Measurements from ENCODE around the gene TGFB3.
"Not testable (repeated sequence)": the region's sequence is repeated elsewhere in the genome, so short reads cannot be mapped to it uniquely, and the experiment has no call there.

TGFB3 gene

GRCh38 chr14:75981426-75982265 lies at the start of gene TGFB3:
Gene TGFB3, minus strand, starts transcription at chr14:75981995. Its CDS starts 1,102 bp downstream, at chr14:75980893.
- no peak for FAIRE-seq

DNA sequence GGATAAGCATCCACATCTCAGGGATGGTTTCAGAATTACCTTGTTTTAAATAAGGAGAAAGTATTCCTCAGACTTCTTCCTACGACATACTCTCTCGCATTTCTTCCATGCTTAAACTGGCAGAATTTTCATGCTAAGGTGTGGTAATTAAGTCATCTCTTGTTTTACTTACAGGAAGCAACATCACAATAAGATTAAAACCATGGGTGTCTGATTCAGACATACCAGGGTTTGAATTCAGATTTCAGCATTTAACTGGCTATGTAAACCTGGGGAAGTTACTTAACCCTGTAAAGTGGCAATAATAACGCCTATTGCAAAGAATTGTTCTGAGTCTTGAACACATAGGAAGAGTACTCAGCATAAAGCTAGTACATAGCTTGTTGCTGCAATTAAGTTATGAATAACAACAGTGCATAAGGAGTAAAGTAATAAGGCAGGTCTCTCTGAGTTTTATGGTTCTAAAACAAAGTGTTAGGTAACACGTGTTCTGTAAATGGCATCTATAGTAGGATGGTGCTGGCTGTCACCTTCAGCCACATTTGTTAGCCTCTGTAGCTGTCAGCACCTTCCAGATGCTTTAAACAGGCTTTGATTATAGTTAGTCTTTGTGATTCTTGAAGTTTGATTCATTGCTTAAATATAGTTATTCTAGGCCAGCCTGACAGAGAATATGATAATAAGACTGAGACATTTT lies 42.6 kb upstream of the TGFB3 start:
- no peak for FAIRE-seq

DNA sequence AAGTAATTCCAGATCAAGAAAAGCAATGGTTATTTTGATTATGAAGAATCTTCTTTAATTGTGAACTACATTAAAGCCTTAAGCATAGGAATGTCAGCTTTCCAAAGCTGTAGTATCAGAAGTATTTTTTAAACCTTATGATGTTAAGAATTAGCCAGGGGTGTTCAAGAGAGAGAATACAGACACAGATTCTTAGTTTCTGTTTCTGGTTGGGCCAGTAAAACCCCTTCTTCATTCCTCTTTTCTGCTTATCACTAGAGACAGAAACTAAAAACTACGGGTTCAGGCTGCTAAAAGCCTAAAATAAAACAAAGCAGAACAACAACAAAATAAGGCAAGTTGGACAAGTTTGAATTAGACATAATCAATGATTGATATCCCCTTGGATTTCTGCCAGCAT lies 42.0 kb upstream of the TGFB3 start:
- FAIRE-seq = no peak

DNA sequence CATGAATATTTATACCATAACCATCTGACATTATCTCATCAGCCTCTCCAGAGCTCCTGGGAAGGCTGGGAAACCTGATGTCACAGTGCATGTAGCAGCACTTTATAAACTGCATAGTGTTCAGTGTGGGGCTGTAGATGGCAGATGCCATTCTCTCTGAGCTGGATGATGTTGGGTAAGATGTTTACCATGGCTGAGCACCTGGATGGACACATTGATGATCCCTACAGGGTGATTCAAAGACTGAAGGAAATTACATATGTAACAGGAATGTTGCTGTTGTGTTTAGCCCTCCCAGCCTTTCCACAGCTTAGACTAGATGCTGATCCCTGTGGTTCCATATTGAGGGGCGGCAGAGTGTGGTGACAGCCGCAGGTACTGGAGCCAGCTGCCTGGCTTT lies 41.2 kb upstream of the TGFB3 start:
- FAIRE-seq = no peak

- no peak for FAIRE-seq
Measured at GRCh38 chr14:76019676-76020075, 37.9 kb upstream of the TGFB3 start.

DNA sequence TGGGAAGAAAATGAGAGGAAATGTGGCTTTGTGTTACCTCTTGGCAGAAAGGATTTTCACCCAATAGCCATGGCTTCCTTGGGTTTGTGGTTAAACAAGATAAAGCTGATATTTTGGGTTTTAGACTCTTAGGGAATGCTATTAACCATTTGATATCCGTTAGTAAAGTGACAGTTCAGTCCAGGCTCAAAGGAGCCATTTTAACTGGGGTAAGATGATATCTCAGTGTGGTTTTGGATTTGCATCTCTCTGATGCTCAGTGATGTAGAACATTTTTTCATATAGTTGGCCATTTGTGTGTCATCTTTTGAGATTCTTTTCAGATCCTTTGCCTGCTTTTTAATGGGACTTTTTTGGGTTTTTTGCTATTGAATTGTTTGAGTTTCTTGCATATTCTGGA lies 33.9 kb upstream of the TGFB3 start:
- FAIRE-seq = no peak

- no peak for FAIRE-seq
Measured at GRCh38 chr14:76015191-76015590, 33.4 kb upstream of the TGFB3 start.

- FAIRE-seq = no peak
Measured at GRCh38 chr14:76012354-76012753, 30.6 kb upstream of the TGFB3 start.

- no peak for FAIRE-seq
Measured at GRCh38 chr14:76011930-76012329, 30.1 kb upstream of the TGFB3 start.

DNA sequence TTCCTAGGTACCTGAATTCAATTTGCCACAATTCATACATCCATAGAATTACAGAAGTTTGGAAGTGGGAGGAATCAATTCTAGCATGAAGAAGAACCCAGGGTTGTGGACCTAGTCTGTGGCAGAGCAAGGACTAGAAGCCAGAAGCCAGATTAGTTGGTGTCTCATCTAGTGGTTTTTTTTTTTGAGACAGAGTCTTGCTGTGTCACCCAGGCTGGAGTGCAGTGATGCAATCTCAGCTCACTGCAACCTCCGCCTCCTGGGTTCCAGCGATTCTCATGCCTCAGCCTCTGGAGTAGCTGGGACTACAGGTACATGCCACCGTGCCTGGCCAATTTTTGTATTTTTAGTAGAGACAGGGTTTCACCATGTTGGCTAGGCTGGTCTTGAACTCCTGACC lies 27.8 kb upstream of the TGFB3 start:
- not testable (repeated sequence) for FAIRE-seq

- FAIRE-seq = no peak
Measured at GRCh38 chr14:76007852-76008251, 26.1 kb upstream of the TGFB3 start.

- FAIRE-seq = no peak
Measured at GRCh38 chr14:76007379-76007778, 25.6 kb upstream of the TGFB3 start.

- no peak for FAIRE-seq
Measured at GRCh38 chr14:76006253-76006652, 24.5 kb upstream of the TGFB3 start.

DNA sequence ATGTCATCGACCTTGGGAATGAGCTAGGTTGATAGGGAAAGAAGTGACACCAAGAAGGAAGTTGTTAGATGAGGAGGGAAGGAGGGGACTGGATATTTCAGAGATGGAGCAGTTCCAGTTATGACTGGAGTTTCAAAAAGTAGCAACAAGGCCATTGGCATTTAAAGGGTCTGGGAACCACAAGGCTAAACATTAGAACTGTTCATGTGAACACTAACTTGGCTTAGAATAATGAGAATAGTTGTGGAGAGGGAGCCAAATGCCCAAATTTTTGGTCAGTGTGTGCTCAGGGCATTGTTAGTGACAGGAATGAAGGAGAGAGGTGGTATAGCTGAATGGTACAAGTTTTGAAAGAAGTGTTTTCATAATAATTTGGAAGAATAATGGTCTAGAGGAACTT lies 20.6 kb upstream of the TGFB3 start:
- FAIRE-seq = no peak

GRCh38 chr14:75999511-76000190 lies 17.9 kb upstream of the TGFB3 start:
- FAIRE-seq = no peak

- no peak for FAIRE-seq
Measured at GRCh38 chr14:75996488-75996887, 14.7 kb upstream of the TGFB3 start.

DNA sequence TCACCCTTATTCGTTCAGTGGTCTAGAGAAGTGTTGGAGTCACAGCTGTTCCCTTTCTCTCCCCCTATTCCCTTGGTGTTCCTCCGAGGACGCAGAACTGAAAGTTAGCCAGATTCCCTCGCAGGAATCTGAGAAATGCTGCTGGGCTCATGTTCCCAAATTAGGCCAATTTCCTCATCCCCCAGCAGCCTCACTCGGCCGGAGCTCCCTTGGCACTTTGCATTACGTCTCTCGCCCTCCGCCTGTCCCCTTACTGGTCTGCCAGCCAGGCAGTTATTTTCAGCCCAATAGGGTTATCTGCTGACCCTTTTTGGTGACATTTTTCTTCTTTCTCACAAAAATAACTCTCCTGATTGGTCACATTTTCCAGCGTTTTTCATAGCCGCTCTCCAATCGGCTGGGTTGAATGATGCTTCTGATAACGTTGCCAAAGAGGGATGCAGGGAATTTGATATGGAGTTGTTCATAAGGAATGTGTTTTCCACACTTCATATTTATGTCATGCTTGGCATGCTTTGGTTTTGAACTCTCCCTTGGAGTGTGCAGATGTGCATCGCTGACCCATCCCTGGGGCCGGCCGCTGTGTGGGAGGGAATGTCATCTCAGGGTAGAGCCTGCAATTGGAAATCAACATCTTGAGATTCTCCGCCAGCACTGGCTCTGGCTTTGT lies 13.7 kb upstream of the TGFB3 start:
- no peak for FAIRE-seq

DNA sequence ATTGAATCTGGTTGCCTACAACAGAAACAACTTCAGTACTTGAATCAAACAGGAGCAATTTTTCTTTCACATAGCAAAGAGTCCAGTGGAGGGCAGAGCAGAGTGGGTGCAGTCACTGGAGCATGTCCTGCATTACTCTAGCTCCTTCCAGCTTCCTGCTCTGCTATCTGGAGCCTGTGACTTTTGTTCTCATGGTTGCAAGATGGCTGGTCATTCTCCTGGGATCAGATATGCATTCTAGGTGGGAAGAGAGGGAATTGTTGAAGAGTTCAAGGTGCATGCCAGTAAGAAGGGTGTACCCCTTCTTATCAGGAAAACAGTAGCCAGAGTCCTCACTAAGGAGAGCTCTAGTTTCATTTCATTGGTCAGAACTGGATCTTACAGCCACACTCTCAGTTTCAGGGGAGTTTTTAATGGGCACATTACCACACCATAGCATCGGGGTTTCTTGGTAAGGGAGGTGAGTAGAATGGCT lies 11.8 kb upstream of the TGFB3 start:
- FAIRE-seq = no peak

GRCh38 chr14:75991753-75992152 lies 10.0 kb upstream of the TGFB3 start:
- FAIRE-seq = no peak

- FAIRE-seq = no peak
Measured at GRCh38 chr14:75990297-75990696, 8.5 kb upstream of the TGFB3 start.

DNA sequence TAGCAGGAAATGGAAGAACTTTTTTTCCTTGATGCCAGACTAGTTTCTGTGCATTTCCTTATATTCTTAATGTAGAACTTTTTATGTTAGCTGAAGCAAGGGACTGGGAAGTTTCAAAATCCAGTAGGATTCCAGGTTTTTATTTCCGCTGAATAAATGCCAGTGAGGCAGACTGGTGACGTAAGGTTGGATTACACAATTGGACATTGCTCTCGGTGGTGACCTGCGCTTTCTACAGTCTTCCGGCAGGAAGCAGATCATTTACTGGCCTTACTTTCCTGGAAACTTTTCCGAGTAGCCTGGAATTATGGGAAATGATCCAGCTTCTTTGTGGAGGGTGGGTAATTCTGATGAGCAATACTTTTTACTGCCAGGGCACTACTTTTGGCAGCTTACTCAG lies 7.3 kb upstream of the TGFB3 start:
- no peak for FAIRE-seq

DNA sequence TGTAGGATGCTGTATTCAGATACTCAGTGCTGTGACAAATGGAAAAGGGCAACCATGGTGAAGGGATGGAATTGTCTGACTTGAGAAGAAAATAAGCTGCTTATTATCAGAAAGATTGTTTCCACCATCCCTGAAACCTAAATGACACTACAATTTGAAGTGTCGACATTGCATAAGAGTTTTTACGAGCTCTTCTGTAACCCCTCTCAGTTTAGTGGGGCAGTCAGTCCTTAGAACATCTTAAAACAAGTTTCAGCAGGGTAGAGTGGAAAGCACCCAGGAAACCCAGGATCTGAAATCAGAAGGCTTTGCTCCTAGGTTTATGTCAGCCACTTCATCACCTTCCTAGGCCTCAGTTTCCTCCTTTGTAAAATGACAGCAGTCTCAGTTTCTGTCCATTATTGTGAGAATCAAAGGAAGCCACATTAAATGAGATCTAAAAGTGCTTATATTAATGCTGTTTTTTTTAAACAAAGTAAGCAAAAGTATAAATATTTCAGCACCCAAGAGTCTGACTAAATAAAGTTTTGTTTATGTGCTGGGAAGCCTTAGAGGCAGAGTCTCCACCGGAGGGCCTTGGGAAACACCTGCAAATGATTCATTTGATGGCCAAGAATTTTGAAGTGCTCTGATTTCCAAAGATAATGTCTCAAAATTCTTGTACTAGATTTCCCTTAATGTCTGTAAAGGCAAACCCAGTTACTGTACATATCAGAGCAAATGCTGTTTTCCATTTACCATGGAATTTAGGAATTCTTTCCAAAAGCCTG lies 5.6 kb upstream of the TGFB3 start:
- FAIRE-seq = no peak

GRCh38 chr14:75986439-75986765 lies 4.6 kb upstream of the TGFB3 start:
- no peak for FAIRE-seq

Measured in TTC549 (cell line).